ENCODE measurements around the gene PDILT.
"Not testable (repeated sequence)": the region's sequence is repeated elsewhere in the genome, so short reads cannot be mapped to it uniquely, and the experiment has no call there.

The PDILT gene

DNA sequence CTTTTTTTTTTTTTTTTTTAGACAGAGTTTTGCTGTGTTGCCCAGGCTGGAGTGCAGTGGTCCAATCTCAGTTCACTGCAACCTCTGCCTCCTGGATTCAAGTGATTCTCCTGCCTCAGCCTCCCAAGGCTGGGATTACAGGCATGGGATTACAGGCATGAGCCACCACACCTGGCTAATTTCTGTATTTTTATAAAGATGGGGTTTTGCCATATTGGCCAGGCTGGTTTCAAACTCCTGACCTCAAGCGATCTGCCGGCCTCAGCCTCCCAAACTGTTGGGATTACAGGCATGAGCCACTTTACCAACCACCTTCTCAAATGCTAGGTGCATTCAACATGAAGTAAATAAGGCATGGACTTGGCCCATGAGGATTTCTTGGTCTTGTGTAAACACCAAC, 83.5 kb downstream of the PDILT start:
- DNase-seq (ENCODE audit: low read depth) = not testable (repeated sequence)

DNA sequence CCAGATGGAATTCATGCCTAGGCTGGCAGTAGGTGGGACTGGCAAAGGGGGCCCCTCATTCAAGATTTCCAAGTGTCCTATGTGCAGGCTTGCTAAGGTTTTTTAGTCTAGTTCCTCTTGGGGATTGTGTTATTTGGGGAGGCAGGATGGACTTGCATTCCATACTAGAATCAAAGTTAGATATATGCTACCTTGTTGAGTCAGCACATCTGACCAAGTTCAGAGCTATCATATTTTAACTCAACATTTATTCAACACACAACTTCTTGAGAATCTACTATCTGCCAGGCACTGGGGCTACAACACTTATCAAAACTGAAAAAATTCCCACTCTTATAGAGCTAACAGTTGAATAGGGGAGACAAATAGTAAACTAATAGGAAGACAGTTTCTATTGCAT, 83.9 kb downstream of the PDILT start:
- no peak for DNase-seq (ENCODE audit: low read depth)

DNA sequence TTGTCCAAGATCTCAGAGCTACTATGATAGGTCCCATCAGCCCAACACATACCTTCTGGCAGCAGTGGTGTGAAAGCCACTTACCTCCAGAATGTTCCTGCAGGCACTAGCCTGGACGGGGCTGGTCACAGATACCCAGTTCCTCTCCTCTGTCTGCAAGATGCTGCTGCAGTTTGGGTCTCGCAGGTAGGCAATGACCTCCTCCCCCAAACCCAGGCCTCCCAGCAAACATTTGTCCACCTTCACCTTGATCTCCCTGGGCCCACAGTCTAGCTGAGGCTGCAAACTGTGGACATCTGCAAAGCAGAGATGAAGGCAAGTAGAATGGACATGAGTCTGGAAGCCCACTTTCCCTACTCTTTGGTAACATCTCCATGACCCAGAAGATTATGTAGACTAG, 84.4 kb downstream of the PDILT start:
- DNase-seq (ENCODE audit: low read depth) = no peak

DNA sequence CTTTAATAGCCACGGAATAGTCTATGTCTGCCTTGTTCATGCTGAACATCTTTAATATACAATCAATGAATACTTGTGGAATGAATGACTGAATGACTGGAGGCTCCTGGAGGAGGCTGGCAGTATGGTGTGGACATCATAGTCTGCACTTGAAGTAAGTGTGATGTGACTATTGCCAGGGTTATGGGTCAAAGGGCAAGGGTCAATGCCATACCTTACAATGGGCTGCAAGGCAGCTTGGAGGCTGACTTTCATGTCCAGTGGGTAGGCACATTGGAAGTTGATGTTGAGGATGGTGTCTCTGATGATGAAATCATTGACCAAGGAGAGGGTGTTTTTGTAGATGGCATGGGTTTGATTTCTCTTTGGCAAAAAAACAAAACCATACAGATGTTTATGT, 85.1 kb downstream of the PDILT start:
- no peak for DNase-seq (ENCODE audit: low read depth)

DNA sequence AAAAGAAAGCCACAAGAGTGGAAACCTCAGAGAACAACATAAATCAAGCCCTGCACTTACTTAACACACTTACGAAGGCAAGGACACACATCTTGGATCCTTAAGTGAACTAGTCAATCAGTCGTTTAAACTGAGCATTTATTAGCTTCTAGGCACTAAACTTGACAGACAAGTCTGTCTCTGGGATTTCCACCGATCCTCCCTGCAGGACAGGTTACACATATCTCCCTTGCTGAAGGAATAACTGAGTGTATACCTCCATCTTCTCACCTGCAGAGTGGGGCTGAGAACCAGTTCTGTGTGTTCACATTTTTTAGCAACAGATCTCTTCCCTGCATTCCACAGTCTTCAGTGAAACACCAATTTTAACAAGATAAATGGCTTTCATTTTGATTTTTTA, 86.1 kb downstream of the PDILT start:
- no peak for DNase-seq (ENCODE audit: low read depth)

DNA sequence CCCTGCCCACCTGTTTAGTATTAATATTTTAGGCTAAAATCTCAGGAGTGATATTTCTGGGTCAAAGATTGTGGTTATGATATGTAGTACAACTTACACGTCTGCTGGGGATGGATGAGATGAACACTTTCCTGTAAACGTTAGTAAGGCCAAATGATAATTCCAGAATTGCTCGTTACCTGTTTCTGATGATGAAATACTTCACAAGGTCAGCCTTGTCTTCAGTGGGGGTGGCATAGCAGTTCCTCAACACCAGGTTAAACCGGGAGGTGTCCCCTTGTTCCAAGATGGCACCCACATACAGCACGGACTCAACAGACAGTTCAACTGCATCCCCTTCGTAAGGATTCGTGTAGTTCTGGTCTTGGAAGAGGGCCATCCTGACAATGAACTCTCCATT, 86.5 kb downstream of the PDILT start:
- DNase-seq (ENCODE audit: low read depth) = no peak

DNA sequence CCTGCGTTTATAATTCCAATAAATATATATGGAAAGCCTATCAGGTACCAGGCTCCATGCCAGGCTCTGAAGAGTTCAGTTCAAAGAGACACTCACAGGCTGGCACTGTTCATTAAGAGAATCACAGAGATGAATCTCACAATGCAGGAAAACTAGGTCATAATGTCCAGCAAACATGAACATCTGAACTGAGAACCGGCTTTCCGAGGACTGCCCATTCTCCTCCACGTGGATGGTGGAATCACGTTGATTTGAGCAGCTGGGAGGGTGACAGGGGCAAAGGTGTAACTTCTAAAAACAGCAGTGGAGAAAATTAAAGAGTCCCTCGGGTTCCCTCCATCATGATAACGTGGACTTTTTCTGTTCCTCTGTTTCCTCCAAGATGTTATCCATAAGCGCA, 87.4 kb downstream of the PDILT start:
- no peak for DNase-seq (ENCODE audit: low read depth)

DNA sequence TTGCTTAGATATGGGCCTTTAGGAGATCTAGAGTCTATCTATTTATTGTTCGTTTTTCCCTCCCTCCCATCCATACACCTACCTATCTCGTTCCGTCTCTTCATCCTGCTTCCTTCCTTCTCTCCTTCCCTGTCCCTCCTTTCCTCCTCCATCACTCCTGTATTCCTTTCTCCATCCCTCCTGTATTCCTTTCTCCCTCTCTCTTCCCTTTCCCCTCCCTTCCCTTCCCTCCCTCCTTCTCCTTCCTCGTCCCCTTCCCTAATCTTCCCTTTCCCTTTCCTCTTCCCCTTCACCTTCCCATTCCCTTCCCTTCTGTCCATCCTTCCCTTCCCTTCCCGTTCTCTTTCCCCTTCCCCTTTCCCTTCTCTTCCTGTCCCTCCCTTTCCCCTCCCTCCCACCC, 87.8 kb downstream of the PDILT start:
- DNase-seq (ENCODE audit: low read depth) = no peak

DNA sequence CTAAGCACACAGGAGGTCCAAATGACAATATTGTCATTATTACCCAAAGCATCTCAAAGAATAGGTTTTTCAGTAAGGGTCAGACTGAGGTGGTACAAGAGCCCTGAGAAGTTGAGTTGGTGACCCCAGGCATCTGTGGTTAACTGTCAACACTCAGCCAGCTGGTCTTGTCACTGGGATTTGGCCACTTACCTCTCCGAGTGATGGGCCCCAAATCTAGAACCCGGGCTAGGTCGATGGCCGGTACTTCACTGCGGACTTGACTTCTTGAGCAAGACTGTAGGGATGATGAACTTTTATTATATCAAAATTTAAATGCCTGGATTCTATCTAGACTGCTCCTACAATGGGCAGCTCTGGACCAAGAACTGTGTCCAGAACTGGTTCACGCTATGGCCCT, 88.8 kb downstream of the PDILT start:
- no peak for DNase-seq (ENCODE audit: low read depth)

DNA sequence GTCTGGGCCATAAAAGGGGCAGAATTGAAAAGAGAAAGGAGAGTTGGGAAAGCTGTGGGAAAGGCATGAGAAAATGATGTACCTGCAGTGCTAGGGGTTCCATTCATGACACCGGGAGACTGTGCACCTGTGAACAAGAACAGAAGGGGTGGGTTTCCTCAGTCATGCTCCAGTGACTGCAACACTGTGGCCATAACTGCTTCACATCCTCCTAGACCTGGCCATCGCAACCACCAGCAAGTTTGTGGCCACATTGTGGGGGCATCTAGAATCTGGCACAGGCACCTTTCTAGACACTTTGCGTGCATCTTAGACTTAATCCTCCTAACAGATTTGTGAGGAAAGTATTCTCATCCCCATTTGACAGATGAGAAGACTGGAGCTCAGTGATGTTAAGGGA, 90.0 kb downstream of the PDILT start:
- DNase-seq (ENCODE audit: low read depth) = no peak

DNA sequence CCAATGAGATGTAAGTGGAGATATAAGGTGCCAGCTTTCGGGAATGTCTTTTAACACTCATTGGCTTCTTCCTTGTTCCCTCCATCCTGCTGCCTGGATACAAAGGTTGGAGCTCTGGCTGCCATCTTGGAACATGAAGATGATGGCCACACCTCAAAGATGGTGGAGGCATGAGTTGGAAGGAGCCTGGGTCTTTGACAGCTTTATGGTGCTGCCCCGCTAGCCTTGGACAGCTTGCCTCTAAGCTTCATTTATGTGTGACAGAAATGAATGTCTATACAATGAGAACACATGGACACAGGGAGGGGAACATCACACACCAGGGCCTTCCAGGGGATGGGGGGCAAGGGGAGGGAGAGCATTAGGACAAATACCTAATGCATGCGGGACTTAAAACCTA, 90.8 kb downstream of the PDILT start:
- no peak for DNase-seq (ENCODE audit: low read depth)

DNA sequence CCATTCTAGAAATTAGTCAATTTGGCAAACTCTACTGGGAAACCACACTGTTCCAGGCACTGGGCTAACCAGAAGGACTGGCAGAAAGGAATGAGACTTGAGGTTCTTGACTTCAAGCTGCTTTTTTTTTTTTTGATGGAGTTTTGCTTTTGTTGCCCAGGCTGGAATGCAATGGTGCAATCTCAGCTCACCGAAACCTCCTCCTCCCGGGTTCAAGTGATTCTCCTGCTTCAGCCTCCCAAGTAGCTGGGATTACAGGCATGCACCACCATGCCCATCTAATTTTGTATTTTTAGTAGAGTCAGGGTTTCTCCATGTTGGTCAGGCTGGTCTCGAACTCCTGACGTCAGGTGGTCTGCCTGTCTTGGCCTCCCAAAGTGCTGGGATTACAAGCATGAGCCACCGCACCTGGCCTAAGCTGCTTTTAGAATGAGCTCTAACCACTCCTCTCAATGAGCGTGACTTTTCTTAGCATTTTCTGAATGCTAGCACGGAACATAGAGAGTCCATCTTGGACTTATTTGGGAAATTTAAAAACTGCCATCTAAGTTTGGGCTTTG, 91.9 kb downstream of the PDILT start:
- not testable (repeated sequence) for DNase-seq (ENCODE audit: low read depth)

DNA sequence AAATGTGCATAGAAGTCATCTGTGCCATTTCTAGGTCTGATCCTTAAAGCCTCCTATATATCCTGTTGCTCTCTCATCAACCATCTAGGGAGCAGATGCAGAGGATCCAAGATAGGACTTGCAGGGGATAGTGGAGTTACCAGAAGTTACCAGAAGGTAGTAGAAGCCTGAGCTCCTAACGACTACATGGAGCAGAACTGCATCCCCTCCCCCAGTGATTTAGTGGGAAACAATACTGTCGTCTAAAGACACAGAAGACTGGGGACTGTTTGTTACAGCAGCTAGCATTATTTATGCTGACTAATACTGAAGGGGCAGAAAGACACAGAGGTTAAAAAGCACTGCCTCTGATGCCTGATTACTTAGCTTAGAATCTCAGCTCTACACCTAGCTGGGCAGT, 93.0 kb downstream of the PDILT start:
- no peak for DNase-seq (ENCODE audit: low read depth)

DNA sequence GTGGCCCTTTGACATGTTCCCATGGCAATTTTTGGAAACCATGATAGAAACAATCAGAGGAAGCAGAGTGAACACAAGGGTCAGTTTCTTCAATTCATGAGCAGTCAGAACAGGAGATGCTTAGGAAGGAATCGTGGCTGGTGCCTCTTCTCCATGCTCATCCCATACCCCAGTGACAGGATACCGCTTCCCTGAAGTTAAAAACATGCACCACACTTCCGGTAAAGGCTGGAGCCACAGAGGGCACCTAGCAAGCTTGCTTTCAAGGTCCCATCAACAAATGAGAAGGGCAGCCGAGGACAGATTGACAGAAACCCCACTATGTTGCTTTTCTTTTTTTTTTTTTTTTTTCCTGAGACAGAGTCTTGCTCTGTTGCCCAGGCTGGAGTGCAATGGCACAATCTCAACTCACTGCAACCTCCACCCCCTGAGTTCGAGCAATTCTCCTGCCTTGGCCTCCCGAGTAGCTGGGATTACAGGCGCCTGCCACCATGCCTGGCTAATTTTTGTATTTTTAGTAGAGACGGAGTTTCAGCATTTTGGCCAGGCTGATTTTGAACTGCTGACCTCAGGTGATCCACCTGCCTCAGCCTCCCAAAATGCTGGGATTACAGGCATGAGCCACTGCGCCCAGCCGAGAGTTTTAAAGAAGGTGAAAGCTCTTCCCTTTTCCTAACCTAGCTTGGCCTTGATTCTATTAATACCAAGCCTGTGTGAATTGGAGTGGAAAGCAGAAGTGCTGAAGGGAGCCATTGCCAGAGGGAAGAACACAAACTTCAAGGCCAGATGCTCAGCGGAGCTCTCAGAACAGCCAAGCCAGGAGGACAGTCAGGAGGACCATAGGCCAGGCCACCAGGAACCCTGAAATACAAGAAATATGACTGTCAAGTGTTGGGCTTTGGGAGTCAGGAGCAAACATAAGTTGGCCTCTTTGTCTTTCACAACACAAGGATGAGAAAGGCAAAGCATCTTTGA, 93.8 kb downstream of the PDILT start:
- DNase-seq (ENCODE audit: low read depth) = no peak

DNA sequence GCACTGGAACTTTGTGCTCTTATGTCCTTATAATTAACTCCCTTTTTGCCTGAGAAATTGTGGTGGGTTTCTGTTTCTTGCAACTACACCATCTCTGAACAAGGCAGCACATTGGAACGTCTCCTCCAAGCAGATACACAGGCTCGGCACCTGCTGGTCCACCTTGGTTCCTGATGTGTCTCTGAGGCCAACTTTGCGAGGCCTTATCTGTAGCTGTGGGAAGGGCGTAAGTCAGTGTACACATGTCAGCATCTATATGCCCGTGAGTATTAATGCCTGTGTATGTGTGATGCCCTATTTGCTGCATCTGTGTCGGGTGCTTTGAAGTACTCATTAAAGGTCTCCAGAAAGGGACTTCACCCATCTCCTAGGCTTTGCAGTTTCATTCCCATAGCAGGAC, 94.8 kb downstream of the PDILT start:
- DNase-seq (ENCODE audit: low read depth) = no peak

Data from activated T-cell treated with anti-CD3 and anti-CD28 coated beads for 1 hour (primary cell).